Aorta (tissue), 5 donors: ENCODE data around the gene ZMYM2. TPM values are rescaled to one million over a fixed set of nuclear protein-coding genes. Genes with fewer than 3 reads are reported as not detected.

Source experiments
- ATAC-seq: fragments of 200-7000 bp; cut with Tn5 transposase; one replicate; pipeline ENCODE4 v1.9.1; 2022; ENCODE audit warnings: moderate library complexity; ENCODE audit not compliant: low FRiP score
- DNase-seq, 2 donors: peaks; one replicate each; pipeline ENCODE4 v3.0.0-alpha.2; 2020
- H3K27ac ChIP-seq, 2 donors: one replicate each; pipeline ENCODE4 v1.5.1; 2013; ENCODE audit warnings: low read length in 2 of 2, mild to moderate bottlenecking in 2 of 2, moderate library complexity in 2 of 2, control low read depth in 1 of 2, inconsistent platforms in 1 of 2, low read depth in 1 of 2
- H3K27me3 ChIP-seq, 2 donors: one replicate each; pipeline ENCODE4 v1.6.1; 2013; ENCODE audit warnings: control low read depth in 1 of 2, low read length in 1 of 2, mild to moderate bottlenecking in 1 of 2, moderate library complexity in 1 of 2; ENCODE audit not compliant: insufficient read depth in 2 of 2, control insufficient read depth in 1 of 2
- H3K36me3 ChIP-seq, 2 donors: one replicate each; pipeline ENCODE4 v1.6.1; 2013; ENCODE audit warnings: control low read depth in 1 of 2, low read length in 1 of 2, mild to moderate bottlenecking in 1 of 2; ENCODE audit not compliant: insufficient read depth in 2 of 2, control insufficient read depth in 1 of 2
- H3K4me1 ChIP-seq, 2 donors: one replicate each; pipeline ENCODE4 v1.6.1; 2013; ENCODE audit warnings: low read length in 2 of 2, control low read depth in 1 of 2, mild to moderate bottlenecking in 1 of 2, moderate library complexity in 1 of 2; ENCODE audit not compliant: insufficient read depth in 2 of 2, control insufficient read depth in 1 of 2
- H3K4me3 ChIP-seq, 2 donors: one replicate each; pipeline ENCODE4 v1.5.1; 2013; ENCODE audit warnings: low read length in 2 of 2, control low read depth in 1 of 2, mild to moderate bottlenecking in 1 of 2
- H3K9me3 ChIP-seq: one replicate; pipeline ENCODE4 v1.6.1; 2013; ENCODE audit warnings: mild to moderate bottlenecking, low read length; ENCODE audit not compliant: control insufficient read depth
- WGBS, 2 donors: extraction: QIAGEN DNeasy Blood & Tissue Kit; methylation state at CpG; one replicate each; pipeline ENCODE4 v1.1.7; 2013; 5-methylcytosine and 5-hydroxymethylcytosine counted together
- intact Hi-C, 2 donors: fragments of 100-400 bp; cut with DNase I; formaldehyde crosslinking; loops; one replicate each; pipeline versions ENCODE4 v1.14.2 to v1.15.0; 2022
- polyA plus RNA-seq, 2 donors: library from polyadenylated mRNA; stranded (reverse); fragments of 200-250 nt; gene quantifications; one replicate each; pipeline ENCODE4 v1.2.3, GENCODE V29; 2013
- total RNA-seq, 2 donors: library from RNA; stranded (reverse); fragmentation: NEBNext Ultra II Directional; extraction: Animal tissue kit (Norgen Biotek cat#: 25700); gene quantifications; one replicate each; pipeline ENCODE4 v1.2.1, GENCODE V29; 2021
- donor health status: healthy with polysubstance abuse.
- donor health status: Bipolar disorder and iron deficiency.
- donor health status: DM: no; HTN: no; CAD: no.
- donor health status: DM: no; HTN: no; CAD: no.
- donor health status: DM: yes; HTN: yes; CAD: no.

ZMYM2 gene
- total and polyA plus RNA-seq, 4 donors = 12.9 to 118 (median 56.8) TPM

DNA sequence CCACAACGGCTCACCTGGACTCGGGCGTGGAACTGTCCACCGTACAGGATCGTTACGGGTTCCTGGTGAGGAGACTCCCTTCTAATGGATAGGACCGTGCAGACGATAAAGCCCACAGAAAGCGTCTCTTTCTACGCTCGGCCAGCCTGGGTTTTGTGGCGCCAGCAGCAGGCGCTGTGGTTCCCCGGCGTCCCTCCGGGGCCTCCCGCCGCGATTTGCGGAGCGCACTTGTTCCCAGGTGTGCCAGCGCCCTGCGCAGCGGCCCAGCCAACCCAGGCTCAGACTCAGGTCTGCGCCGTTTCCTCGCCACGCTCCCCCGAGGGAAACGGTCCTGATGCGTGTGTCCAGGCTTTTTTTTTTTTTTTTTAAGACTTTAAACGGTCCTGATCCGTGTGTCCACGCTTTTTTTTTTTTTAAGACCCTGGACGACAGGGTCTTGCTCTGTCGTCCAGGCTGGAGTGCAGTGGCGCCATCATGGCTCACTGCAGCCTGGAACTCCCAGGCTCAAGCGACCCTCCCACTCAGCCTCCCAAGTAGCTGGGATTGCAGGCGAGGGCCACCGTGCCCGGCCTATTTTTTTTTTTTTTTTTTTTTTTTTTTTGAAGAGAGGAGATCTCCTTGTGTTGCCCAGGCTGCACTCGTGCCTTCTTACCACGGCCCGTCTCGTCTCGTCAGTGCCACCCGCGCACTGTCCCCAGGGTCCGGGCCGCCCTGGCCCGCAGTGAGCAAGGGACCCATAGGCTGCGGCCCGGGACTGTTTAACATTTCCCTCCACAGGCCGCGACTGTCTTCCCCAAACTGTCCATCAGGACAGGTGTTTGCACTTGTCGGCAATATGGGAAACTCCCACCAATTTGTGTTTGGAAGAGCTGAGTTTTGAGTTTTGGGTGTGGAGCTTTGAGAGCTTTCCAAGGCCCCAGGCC lies 178.5 kb downstream of the ZMYM2 start:
- 33 to 34% methylated on average over 55 to 56 of the region's 56 CpGs for WGBS, 2 donors
- Histone ChIP-seq H3K27ac (no peak overlapping the region), H3K36me3 (no peaks in the 10 kb centered on the region), H3K4me1 (no peaks in the 10 kb centered on the region), H3K4me3 (no peak overlapping the region), H3K9me3 (no peaks in the 10 kb centered on the region), H3K27me3 (peaks cover 0 to 1% of the 10 kb centered on the region in 2 donors)
- ATAC-seq (no peak), DNase-seq (no peak)
- intact Hi-C loops = no loop called here

- no peaks in the 10 kb centered on the region for H3K9me3 ChIP-seq
- ATAC-seq = no peak
- intact Hi-C loops = no loop called here
- no peaks in the 10 kb centered on the region for H3K4me1 ChIP-seq
- H3K36me3 ChIP-seq = no peaks in the 10 kb centered on the region
- 87 to 91% methylated on average over 2 of the region's 2 CpGs for WGBS, 2 donors
- no peak for DNase-seq
- no peak overlapping the region for H3K4me3 ChIP-seq
- no peak overlapping the region for H3K27ac ChIP-seq
- peaks cover 0 to 2% of the 10 kb centered on the region in 2 donors for H3K27me3 ChIP-seq
Measured at GRCh38 chr13:20137875-20138274, 179.3 kb downstream of the ZMYM2 start.

DNA sequence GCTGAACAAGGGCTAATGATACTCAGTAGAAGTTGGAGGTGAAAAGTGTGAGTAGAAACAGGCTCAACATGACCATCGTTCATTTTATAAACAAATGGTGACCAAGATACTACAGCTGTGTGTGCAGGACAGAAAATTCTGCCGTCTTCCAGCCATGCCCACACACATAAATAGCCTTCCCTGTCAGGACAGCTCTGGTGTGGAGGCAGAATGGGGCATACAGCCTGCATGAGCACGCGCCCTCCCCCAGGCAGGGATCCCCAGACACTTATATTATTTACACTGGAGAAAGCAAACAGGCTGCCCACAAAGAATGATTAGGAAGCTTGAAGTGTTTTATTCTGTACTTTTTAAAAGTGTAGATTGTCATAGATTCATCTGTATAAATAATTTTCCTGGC lies 182.0 kb downstream of the ZMYM2 start:
- H3K4me1 ChIP-seq = no peaks in the 10 kb centered on the region
- H3K4me3 ChIP-seq = no peak overlapping the region
- H3K9me3 ChIP-seq = no peaks in the 10 kb centered on the region
- no peak for ATAC-seq
- no peak for DNase-seq
- intact Hi-C loops = no loop called here
- H3K27ac ChIP-seq = no peak overlapping the region
- no peaks in the 10 kb centered on the region for H3K36me3 ChIP-seq
- H3K27me3 ChIP-seq = peaks cover 0 to 2% of the 10 kb centered on the region in 2 donors
- WGBS, 2 donors = 80 to 92% methylated on average over 4 of the region's 4 CpGs

Other genes starting within 250 kb of the ZMYM2 start
- 10 to 100 TPM; 44.9 to 61.3 TPM for gene PSPC1, start 175.8 kb upstream of the ZMYM2 start, total RNA-seq
- gene PSPC1, start 175.8 kb upstream of the ZMYM2 start, polyA plus RNA-seq = 10 to 100 TPM; 17.7 to 29.7 TPM
- 10 to 100 TPM; 12.4 to 19.5 TPM for gene ZMYM5, start 95.1 kb upstream of the ZMYM2 start, total RNA-seq
- 10 to 100 TPM in 1 of 2 donors, 1 to 10 TPM in 1; 5.5 to 10.8 TPM for gene ZMYM5, start 95.1 kb upstream of the ZMYM2 start, polyA plus RNA-seq
- gene GJA3, start 202.3 kb downstream of the ZMYM2 start, total RNA-seq = under 1 TPM; 0.19 to 0.42 TPM
- under 1 TPM in 1 of 2 donors, not detected in 1; 0.03 TPM for gene GJA3, start 202.3 kb downstream of the ZMYM2 start, polyA plus RNA-seq
- 1 to 10 TPM in 1 of 2 donors, under 1 TPM in 1; 0.23 to 3.3 TPM for gene GJB2, start 234.2 kb downstream of the ZMYM2 start, total RNA-seq
- under 1 TPM; 0.28 to 0.88 TPM for gene GJB2, start 234.2 kb downstream of the ZMYM2 start, polyA plus RNA-seq